ENCODE data around the gene COQ4.

COQ4 gene

DNA sequence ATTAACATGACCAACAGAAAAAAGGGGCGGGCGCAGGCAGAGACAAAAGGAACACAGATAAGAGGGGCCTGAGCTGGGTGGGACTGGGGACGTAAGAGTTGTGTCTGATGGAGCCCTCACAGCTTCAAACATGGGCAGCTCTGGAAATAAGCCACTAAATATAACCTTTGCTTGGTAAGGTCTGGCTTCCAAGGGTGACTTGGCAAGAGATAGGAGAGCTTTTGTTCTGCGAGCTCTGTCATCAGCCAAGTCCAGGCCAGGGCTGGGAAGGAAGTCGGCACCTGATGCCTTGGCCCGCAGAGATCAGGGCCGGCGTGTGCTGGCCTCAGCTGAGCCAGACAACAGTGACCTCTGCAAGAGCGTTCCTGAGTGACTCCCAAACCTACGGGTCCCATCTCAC lies 12.2 kb upstream of the COQ4 start:
- no peaks in the 10 kb centered on the region for H3K4me1 ChIP-seq (ENCODE audit: low read depth, poor library complexity, severe bottlenecking)
- no peak overlapping the region for H3K27ac ChIP-seq
- H2AFZ ChIP-seq (ENCODE audit: low read depth) = no peak overlapping the region
- H3K9ac ChIP-seq = no peak overlapping the region
- TF ChIP-seq, protein P1, sequence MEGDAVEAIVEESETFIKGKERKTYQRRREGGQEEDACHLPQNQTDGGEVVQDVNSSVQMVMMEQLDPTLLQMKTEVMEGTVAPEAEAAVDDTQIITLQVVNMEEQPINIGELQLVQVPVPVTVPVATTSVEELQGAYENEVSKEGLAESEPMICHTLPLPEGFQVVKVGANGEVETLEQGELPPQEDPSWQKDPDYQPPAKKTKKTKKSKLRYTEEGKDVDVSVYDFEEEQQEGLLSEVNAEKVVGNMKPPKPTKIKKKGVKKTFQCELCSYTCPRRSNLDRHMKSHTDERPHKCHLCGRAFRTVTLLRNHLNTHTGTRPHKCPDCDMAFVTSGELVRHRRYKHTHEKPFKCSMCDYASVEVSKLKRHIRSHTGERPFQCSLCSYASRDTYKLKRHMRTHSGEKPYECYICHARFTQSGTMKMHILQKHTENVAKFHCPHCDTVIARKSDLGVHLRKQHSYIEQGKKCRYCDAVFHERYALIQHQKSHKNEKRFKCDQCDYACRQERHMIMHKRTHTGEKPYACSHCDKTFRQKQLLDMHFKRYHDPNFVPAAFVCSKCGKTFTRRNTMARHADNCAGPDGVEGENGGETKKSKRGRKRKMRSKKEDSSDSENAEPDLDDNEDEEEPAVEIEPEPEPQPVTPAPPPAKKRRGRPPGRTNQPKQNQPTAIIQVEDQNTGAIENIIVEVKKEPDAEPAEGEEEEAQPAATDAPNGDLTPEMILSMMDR (conservative IDR thresholded peaks at IDR 0.05; ENCODE audit: low read depth, low read length) = no peak
- no peaks in the 10 kb centered on the region for H4K20me1 ChIP-seq (ENCODE audit: insufficient read depth)
- no peak overlapping the region for H3K4me2 ChIP-seq
- no peaks in the 10 kb centered on the region for H3K27me3 ChIP-seq (ENCODE audit: insufficient read depth, low read depth)
- H3K36me3 ChIP-seq (ENCODE audit: insufficient read depth) = no peaks in the 10 kb centered on the region
- H3K79me2 ChIP-seq (ENCODE audit: insufficient read depth, low read depth) = no peaks in the 10 kb centered on the region
- H3K4me3 ChIP-seq (IDR thresholded peaks at IDR 0.05; ENCODE audit: insufficient read depth, low read depth, low read length) = no peak overlapping the region

DNA sequence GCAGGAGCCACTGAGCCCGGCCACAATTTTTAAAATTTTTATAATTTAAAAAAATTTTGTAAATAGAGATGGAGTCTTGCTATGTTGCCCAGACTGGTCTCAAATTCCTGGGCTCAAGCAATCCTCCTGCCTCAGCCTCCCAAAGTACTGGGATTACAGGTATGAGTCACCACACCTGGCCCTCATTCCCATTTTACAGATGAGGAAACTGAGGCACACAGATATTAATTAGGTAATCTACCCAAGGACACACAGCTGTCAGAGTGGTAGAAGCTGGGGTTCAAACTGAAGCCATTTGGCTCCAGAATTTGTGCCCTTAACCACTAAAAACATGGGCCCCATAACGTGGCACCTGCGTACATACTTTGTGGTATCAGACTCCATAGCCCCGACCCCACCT lies 7.9 kb upstream of the COQ4 start:
- Histone ChIP-seq H2AFZ (ENCODE audit: low read depth) (no peak overlapping the region), H3K36me3 (ENCODE audit: insufficient read depth) (no peaks in the 10 kb centered on the region), H3K9ac (no peak overlapping the region), H3K27me3 (ENCODE audit: insufficient read depth, low read depth) (no peaks in the 10 kb centered on the region), H4K20me1 (ENCODE audit: insufficient read depth) (no peaks in the 10 kb centered on the region), H3K4me2 (no peak overlapping the region), H3K79me2 (ENCODE audit: insufficient read depth, low read depth) (no peaks in the 10 kb centered on the region), H3K4me1 (ENCODE audit: low read depth, poor library complexity, severe bottlenecking) (no peaks in the 10 kb centered on the region), H3K27ac (no peak overlapping the region), H3K4me3 (IDR thresholded peaks at IDR 0.05; ENCODE audit: insufficient read depth, low read depth, low read length) (no peak overlapping the region)
- TF ChIP-seq, protein P1 (conservative IDR thresholded peaks at IDR 0.05; ENCODE audit: low read depth, low read length) = no peak

DNA sequence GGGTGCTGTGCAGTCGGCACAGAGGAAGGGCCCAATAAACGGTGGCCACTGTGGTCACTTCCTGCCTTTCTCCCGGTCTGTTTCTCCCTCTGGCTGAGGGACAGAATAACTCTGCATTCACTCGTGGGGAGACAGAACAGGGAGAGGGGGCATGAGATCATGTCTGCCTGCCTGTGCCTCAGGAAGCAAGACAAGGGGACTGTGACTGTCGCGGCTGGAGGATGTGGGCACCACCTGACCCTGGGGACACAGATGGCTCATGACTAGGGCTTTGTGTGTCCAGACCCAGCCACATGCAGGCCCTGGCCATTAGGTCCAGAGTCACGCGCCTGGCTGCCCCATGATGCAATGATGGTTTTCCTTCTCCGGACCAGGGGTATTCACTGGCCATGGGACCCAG lies 6.2 kb upstream of the COQ4 start:
- TF ChIP-seq, protein P1 (conservative IDR thresholded peaks at IDR 0.05; ENCODE audit: low read depth, low read length) = no peak

DNA sequence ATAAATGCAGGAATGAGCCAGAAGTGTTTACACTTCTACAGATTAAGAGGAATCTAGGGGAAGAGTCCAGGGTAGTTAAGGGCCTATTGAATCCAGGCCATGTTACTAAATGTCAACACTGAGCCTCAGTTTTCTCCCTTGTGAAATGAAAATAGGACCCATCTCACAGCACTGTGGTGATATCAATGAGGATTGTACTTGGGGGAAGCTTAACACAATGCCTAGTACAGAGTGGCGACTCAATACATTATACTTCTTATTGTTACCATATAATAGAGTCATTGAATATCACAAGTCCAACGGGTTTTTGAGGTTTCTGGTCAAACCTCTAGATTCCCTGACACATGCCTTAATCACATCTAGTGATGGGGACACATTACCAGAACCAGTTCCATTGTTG lies 5.0 kb upstream of the COQ4 start:
- Histone ChIP-seq H3K36me3 (ENCODE audit: insufficient read depth) (no peaks in the 10 kb centered on the region), H3K79me2 (ENCODE audit: insufficient read depth, low read depth) (peaks cover 8% of the 10 kb centered on the region; the same call in 1 of the 2 replicates), H3K27me3 (ENCODE audit: insufficient read depth, low read depth) (no peaks in the 10 kb centered on the region), H3K4me2 (no peak overlapping the region), H3K4me3 (IDR thresholded peaks at IDR 0.05; ENCODE audit: insufficient read depth, low read depth, low read length) (no peak overlapping the region), H3K4me1 (ENCODE audit: low read depth, poor library complexity, severe bottlenecking) (peaks cover 4% of the 10 kb centered on the region), H3K9ac (no peak overlapping the region), H3K27ac (no peak overlapping the region), H2AFZ (ENCODE audit: low read depth) (no peak overlapping the region), H4K20me1 (ENCODE audit: insufficient read depth) (no peaks in the 10 kb centered on the region)
- TF ChIP-seq, protein P1 (conservative IDR thresholded peaks at IDR 0.05; ENCODE audit: low read depth, low read length) = no peak

More for the DNA sequence above, 6.2 kb upstream of the COQ4 start:
- Histone ChIP-seq H3K4me3 (IDR thresholded peaks at IDR 0.05; ENCODE audit: insufficient read depth, low read depth, low read length) (no peak overlapping the region), H3K79me2 (ENCODE audit: insufficient read depth, low read depth) (peaks cover 2% of the 10 kb centered on the region; the same call in 1 of the 2 replicates), H3K4me2 (no peak overlapping the region), H2AFZ (ENCODE audit: low read depth) (no peak overlapping the region), H3K27me3 (ENCODE audit: insufficient read depth, low read depth) (no peaks in the 10 kb centered on the region), H3K27ac (no peak overlapping the region), H3K36me3 (ENCODE audit: insufficient read depth) (no peaks in the 10 kb centered on the region), H4K20me1 (ENCODE audit: insufficient read depth) (no peaks in the 10 kb centered on the region), H3K9ac (no peak overlapping the region), H3K4me1 (ENCODE audit: low read depth, poor library complexity, severe bottlenecking) (peaks cover 3% of the 10 kb centered on the region)
